Adrenal gland (tissue), 5 donors: Measurements from ENCODE around the gene ANTKMT.

ENCODE experiments used
- CTCF ChIP-seq, 6 experiments: fragments of 450-650 bp in 4 of 6; fragments of 200-600 bp in 2 of 6; sonication (generic) in 1 of 6; IDR thresholded peaks; 1 replicate in 5 of 6; 2 replicates in 1 of 6; pipeline versions ENCODE4 v1.5.1 to v1.8.0; 2016 to 2021; ENCODE audit warnings: antibody characterized with exemption in 6 of 6, mild to moderate bottlenecking in 2 of 6, moderate library complexity in 1 of 6
- POLR2A ChIP-seq, 2 donors: fragments of 450-650 bp; IDR thresholded peaks; one replicate each; pipeline ENCODE4 v1.6.1; 2017; ENCODE audit warnings: antibody characterized with exemption in 2 of 2, mild to moderate bottlenecking in 2 of 2, moderate library complexity in 1 of 2
- donor health status: DM: no; HTN: no; CAD: no.

GRCh38 chr16:718389-718788 is 2.6 kb upstream of the ANTKMT start:
- TF ChIP-seq CTCF (IDR thresholded peaks at IDR 0.05), result no peak
- TF ChIP-seq POLR2A (IDR thresholded peaks at IDR 0.05), result no peak
